OCI-LY7 (cell line): ENCODE results near the gene GNG7.

Source experiments
- EZH2phosphoT487 ChIP-seq: fragments of 200-600 bp; sonication (generic); IDR thresholded peaks from 2 replicates; pipeline ENCODE4 v1.6.1; 2018; ENCODE audit warnings: low read depth, borderline replicate concordance, mild to moderate bottlenecking, mixed run types, antibody characterized with exemption, low read length, moderate library complexity, mixed read lengths
- TF ChIP-seq, protein P1 (sequence below): fragments of 200-600 bp; sonication (generic); conservative IDR thresholded peaks from 2 replicates; pipeline ENCODE4 v1.5.1; 2014; ENCODE audit warnings: mild to moderate bottlenecking, antibody characterized with exemption, low read length, moderate library complexity, mixed read lengths

DNA sequence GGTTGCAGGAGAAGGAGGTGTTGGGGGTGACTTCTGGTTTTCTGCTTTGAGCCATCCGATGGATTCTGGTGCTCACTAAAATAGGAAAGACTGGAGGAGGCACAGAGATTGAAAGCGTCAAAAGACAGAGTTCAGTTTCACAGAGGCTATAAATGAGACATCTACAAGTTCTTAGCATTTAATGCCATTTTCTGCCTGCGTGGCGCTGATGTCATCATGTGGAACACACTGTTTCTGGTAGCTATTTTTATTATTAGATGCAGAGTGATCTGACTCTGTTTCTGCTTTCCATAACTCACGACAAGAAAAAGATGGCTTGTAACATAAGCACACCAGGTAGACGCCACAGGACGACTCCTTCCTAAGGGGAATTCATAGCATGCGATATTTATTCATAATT, 40.6 kb upstream of the GNG7 start:
- TF ChIP-seq, protein P1, sequence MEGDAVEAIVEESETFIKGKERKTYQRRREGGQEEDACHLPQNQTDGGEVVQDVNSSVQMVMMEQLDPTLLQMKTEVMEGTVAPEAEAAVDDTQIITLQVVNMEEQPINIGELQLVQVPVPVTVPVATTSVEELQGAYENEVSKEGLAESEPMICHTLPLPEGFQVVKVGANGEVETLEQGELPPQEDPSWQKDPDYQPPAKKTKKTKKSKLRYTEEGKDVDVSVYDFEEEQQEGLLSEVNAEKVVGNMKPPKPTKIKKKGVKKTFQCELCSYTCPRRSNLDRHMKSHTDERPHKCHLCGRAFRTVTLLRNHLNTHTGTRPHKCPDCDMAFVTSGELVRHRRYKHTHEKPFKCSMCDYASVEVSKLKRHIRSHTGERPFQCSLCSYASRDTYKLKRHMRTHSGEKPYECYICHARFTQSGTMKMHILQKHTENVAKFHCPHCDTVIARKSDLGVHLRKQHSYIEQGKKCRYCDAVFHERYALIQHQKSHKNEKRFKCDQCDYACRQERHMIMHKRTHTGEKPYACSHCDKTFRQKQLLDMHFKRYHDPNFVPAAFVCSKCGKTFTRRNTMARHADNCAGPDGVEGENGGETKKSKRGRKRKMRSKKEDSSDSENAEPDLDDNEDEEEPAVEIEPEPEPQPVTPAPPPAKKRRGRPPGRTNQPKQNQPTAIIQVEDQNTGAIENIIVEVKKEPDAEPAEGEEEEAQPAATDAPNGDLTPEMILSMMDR, result no peak
- no peak for TF ChIP-seq EZH2phosphoT487
